Right lobe of liver (tissue), 4 donors: Measurements from ENCODE around the gene RDH8.

Experiments
- CTCF ChIP-seq, 4 donors: fragments of 200-600 bp in 3 of 4; fragments of 450-650 bp in 1 of 4; IDR thresholded peaks; one replicate each; pipeline versions ENCODE4 v1.5.1 to v1.8.0; 2016 to 2022; ENCODE audit warnings: antibody characterized with exemption in 4 of 4, mild to moderate bottlenecking in 2 of 4
- POLR2A ChIP-seq: fragments of 450-650 bp; IDR thresholded peaks from one replicate; pipeline ENCODE4 v1.6.1; 2017; ENCODE audit warnings: antibody characterized with exemption, mild to moderate bottlenecking
- donor health status: DM: no; HTN: no; CAD: no.
- donor health status: DM: no; HTN: no; CAD: no.
- donor health status: DM: no; HTN: yes; CAD: no.

GRCh38 chr19:10013316-10013715 is at the start of gene RDH8:
- TF ChIP-seq POLR2A (no peak), CTCF (IDR thresholded peaks at IDR 0.05) (no peak)
